Upper lobe of right lung (tissue), 1 donor: ENCODE measurements around the gene PRPF40A. TPM values are rescaled to one million over a fixed set of nuclear protein-coding genes. Genes with fewer than 3 reads are reported as not detected.

ENCODE experiments used
- ATAC-seq: fragments of 200-7000 bp; cut with Tn5 transposase; one replicate; pipeline ENCODE4 v1.9.1; 2020; ENCODE audit warnings: mild to moderate bottlenecking, moderate library complexity
- DNase-seq: peaks from one replicate; pipeline ENCODE4 v3.0.0-alpha.2; 2020
- H3K27ac ChIP-seq: fragments of 200-600 bp; one replicate; pipeline ENCODE4 v1.8.0; 2022
- H3K27me3 ChIP-seq: fragments of 200-600 bp; one replicate; pipeline ENCODE4 v1.8.0; 2022; ENCODE audit warnings: mild to moderate bottlenecking
- H3K36me3 ChIP-seq: fragments of 200-600 bp; one replicate; pipeline ENCODE4 v1.8.0; 2022
- H3K4me1 ChIP-seq: fragments of 200-600 bp; one replicate; pipeline ENCODE4 v1.8.0; 2022
- H3K4me3 ChIP-seq: fragments of 200-600 bp; one replicate; pipeline ENCODE4 v1.8.0; 2022; ENCODE audit warnings: mild to moderate bottlenecking
- H3K9me3 ChIP-seq: fragments of 200-600 bp; one replicate; pipeline ENCODE4 v1.8.0; 2022
- intact Hi-C: fragments of 100-400 bp; cut with DNase I; formaldehyde crosslinking; loops from one replicate; pipeline ENCODE4 v1.11.0; 2022
- total RNA-seq: library from RNA; stranded (reverse); fragmentation: NEBNext Ultra II Directional; extraction: Animal tissue kit (Norgen Biotek cat#: 25700); gene quantifications from one replicate; pipeline ENCODE4 v1.2.1, GENCODE V29; 2021
- TF ChIP-seq, protein P1 (sequence below): fragments of 200-600 bp; IDR thresholded peaks from one replicate; pipeline ENCODE4 v1.8.0; 2022; ENCODE audit warnings: antibody characterized with exemption
- donor health status: DM: no; HTN: yes; CAD: no; lungs with severe emphysema.

PRPF40A gene
- total RNA-seq, 1 donor from 2014 or later: 71.6 TPM

DNA sequence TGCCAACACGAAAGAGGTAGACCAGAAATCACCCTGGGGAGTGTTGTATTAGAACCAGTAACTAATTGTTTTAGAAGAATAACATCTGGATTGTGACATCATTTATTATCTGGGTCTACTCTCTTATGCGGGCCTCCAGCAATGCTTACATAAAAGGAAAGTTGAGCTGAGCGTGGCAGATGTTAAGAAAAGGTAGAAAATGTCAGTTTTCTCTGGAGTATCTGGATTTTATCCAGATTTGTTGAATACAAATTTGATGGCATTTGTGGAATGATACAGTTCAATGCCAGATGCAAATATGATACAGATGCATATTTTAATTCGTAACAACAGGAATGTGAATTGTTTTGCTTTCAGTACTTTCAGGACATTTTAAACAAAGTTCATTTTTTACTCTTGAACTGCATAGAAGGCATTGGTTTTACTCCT lies 90.3 kb downstream of the PRPF40A start:
- TF ChIP-seq, protein P1, sequence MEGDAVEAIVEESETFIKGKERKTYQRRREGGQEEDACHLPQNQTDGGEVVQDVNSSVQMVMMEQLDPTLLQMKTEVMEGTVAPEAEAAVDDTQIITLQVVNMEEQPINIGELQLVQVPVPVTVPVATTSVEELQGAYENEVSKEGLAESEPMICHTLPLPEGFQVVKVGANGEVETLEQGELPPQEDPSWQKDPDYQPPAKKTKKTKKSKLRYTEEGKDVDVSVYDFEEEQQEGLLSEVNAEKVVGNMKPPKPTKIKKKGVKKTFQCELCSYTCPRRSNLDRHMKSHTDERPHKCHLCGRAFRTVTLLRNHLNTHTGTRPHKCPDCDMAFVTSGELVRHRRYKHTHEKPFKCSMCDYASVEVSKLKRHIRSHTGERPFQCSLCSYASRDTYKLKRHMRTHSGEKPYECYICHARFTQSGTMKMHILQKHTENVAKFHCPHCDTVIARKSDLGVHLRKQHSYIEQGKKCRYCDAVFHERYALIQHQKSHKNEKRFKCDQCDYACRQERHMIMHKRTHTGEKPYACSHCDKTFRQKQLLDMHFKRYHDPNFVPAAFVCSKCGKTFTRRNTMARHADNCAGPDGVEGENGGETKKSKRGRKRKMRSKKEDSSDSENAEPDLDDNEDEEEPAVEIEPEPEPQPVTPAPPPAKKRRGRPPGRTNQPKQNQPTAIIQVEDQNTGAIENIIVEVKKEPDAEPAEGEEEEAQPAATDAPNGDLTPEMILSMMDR: no peak
- Histone ChIP-seq H3K36me3 (peaks cover 46% of the 10 kb centered on the region), H3K4me1 (no peaks in the 10 kb centered on the region), H3K27me3 (no peaks in the 10 kb centered on the region), H3K9me3 (no peaks in the 10 kb centered on the region), H3K27ac (no peak overlapping the region), H3K4me3 (no peak overlapping the region)
- ATAC-seq: no peak
- intact Hi-C loops: no loop called here
- DNase-seq: no peak

DNA sequence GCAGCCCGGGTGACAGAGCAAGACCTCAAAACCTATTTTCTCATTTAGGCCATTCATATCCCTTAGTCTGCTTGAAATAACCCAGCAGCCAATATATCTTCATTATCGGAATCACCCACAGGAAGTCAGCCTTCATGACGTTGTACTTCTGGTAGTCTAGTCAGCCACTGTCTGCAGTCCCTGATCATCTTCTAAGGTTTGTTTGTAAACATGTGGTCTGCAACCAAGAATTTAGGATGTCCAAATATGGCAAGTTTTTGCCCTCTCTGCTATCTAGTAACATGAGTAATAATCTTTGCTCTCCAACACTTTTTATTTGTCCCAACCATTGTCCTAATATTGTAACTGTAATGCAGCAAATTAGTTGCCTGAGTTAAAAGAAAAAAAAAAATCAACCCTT lies 92.5 kb downstream of the PRPF40A start:
- intact Hi-C loops: no loop called here
- DNase-seq (no peak), ATAC-seq (no peak)
- TF ChIP-seq, protein P1: no peak
- H3K9me3 ChIP-seq: no peaks in the 10 kb centered on the region
- no peaks in the 10 kb centered on the region for H3K4me1 ChIP-seq
- no peak overlapping the region for H3K27ac ChIP-seq
- H3K27me3 ChIP-seq: no peaks in the 10 kb centered on the region
- H3K36me3 ChIP-seq: peaks cover 51% of the 10 kb centered on the region
- H3K4me3 ChIP-seq: no peak overlapping the region

DNA sequence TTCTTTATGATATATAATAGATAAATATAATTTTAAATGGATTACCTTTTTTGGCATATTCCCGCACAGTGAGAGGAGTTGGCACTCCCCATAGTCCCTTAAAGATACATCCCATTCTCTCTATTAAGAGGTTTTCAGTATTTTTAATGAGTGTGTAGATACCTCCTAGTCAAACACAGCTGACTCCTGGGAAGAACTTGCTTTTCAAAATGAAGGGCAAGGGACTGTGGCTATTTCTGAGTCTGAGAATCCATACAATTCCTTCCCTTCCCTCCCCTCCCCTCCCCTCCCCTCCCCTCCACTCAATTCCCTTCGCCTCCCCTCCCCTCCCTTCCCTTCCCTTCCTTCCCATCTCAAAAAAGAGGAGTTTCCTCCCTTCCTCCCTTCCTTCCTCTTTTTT lies 93.5 kb downstream of the PRPF40A start:
- TF ChIP-seq, protein P1: no peak
- Histone ChIP-seq H3K4me1 (no peaks in the 10 kb centered on the region), H3K27ac (no peak overlapping the region), H3K36me3 (peaks cover 53% of the 10 kb centered on the region), H3K27me3 (no peaks in the 10 kb centered on the region), H3K9me3 (no peaks in the 10 kb centered on the region), H3K4me3 (no peak overlapping the region)
- intact Hi-C loops: no loop called here
- ATAC-seq (no peak), DNase-seq (no peak)

DNA sequence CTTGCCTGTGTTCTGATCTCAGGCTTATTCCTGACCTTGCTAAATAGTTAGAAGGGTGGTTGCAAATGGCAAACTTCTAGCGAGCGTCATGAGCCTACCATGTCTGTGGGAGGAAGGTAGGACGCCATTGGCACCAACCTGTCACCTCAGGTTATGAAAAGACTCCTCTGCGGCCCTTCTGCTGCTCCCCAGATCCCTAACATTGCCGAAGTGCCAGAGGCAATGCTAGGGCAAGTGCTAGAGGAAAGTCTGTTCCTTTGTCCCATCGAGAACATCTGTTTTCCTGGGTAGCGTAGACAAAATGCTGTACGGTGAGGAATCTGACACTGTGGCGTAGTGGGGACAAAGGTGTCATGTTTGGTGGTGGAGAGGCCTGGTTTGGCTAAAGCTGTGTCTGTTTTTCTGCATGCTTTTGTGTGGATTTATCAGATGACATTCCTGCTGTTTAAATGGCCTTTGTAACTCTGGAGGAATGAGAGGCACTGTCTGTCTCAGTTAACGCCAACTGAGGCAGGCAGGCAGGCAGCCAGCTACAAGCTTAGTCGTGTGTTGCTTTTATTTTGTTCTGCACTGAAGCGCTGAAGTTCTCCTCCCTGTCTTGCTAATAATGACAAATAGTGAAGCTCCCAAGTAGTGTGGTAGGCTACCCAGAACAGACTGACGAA lies 94.1 kb downstream of the PRPF40A start:
- H3K4me1 ChIP-seq: no peaks in the 10 kb centered on the region
- TF ChIP-seq, protein P1: no peak

DNA sequence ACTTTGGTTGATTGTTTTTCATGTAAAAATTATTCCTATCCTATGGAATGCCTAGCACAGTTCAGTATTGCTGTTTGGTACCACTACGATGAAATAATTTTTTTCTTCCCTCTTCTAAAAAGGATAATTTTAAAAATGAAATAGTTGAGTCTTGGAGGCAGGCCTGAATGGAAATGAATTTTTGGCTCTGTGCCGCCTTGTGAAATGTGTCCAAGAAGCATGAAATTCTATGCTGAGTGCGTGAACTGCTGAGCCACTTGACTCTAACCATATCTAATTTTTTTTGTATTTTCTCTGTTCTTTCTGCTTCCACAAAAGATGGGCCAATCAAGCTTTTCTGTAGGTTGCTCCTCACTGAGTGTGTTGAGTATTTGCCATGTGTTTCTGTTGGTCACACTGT lies 95.0 kb downstream of the PRPF40A start:
- Histone ChIP-seq H3K27me3 (no peaks in the 10 kb centered on the region), H3K27ac (no peak overlapping the region), H3K4me1 (no peaks in the 10 kb centered on the region), H3K9me3 (no peaks in the 10 kb centered on the region), H3K4me3 (no peak overlapping the region), H3K36me3 (peaks cover 58% of the 10 kb centered on the region)
- DNase-seq (no peak), ATAC-seq (no peak)
- TF ChIP-seq, protein P1: no peak
- intact Hi-C loops: no loop called here

More for the DNA sequence above, 94.1 kb downstream of the PRPF40A start:
- Histone ChIP-seq H3K27ac (no peak overlapping the region), H3K4me3 (no peak overlapping the region), H3K36me3 (peaks cover 53% of the 10 kb centered on the region), H3K9me3 (no peaks in the 10 kb centered on the region), H3K27me3 (no peaks in the 10 kb centered on the region)
- intact Hi-C loops: no loop called here
- ATAC-seq (no peak), DNase-seq (no peak)

DNA sequence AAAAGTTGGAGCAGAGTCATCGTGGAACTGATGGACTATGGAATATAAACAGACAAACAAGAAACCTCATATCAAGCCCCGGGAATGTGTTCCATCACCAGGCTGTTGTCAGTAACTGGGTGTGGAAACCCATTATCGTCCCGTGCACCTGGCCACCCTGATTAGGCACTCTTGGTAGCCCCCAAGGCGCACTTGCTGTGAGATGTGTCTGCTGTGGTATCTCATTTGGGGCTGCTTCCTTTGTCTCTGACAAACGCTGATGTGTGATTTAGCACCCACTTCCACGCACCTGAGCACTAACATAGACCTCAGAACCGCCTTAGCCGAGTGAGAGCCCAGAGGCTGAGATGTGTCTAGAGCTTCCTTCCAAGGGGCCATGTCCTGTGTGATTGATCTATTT lies 96.3 kb downstream of the PRPF40A start:
- Histone ChIP-seq H3K27me3 (no peaks in the 10 kb centered on the region), H3K4me1 (no peaks in the 10 kb centered on the region), H3K36me3 (peaks cover 59% of the 10 kb centered on the region), H3K27ac (no peak overlapping the region), H3K4me3 (no peak overlapping the region), H3K9me3 (no peaks in the 10 kb centered on the region)
- DNase-seq: no peak
- intact Hi-C loops: no loop called here
- TF ChIP-seq, protein P1: no peak
- no peak for ATAC-seq
